Keratinocyte (primary cell): ENCODE measurements around the gene GALR1. TPM values are rescaled to one million over a fixed set of nuclear protein-coding genes. Genes with fewer than 3 reads are reported as not detected.

Source experiments
- DNase-seq: peaks from one replicate; pipeline ENCODE4 v3.0.0-alpha.2; 2011; ENCODE audit warnings: low read depth, missing footprints, low spot score
- FAIRE-seq: peaks from 2 replicates; lab custom pipeline; 2011; peaks lifted over from hg19 to GRCh38; lab: Jason Lieb, UNC
- H2AFZ ChIP-seq: 2 replicates; pipeline ENCODE4 v1.6.0; 2012; ENCODE audit warnings: low read length, control low read depth, inconsistent platforms; ENCODE audit not compliant: control insufficient read depth
- H3K27ac ChIP-seq: 2 replicates; pipeline ENCODE4 v1.5.1; 2011; ENCODE audit warnings: low read length; ENCODE audit not compliant: control insufficient read depth, insufficient read depth
- H3K27me3 ChIP-seq: 3 replicates; pipeline ENCODE4 v1.6.0; 2011; ENCODE audit warnings: low read length; ENCODE audit not compliant: control insufficient read depth, insufficient read depth; ENCODE audit errors: extremely low read depth
- H3K36me3 ChIP-seq, 2 experiments: 2 replicates in 1 of 2; 3 replicates in 1 of 2; pipeline ENCODE4 v1.5.1; 2011; ENCODE audit warnings: low read length in 2 of 2, mild to moderate bottlenecking in 1 of 2; ENCODE audit not compliant: control insufficient read depth in 2 of 2, insufficient read depth in 2 of 2; ENCODE audit errors: extremely low read depth in 1 of 2
- H3K4me1 ChIP-seq: 3 replicates; pipeline ENCODE4 v1.5.1; 2011; ENCODE audit warnings: low read length; ENCODE audit not compliant: control insufficient read depth, insufficient read depth; ENCODE audit errors: extremely low read depth
- H3K4me2 ChIP-seq: 3 replicates; pipeline ENCODE4 v1.6.0; 2011; ENCODE audit warnings: low read depth, low read length; ENCODE audit not compliant: control insufficient read depth, insufficient read depth; ENCODE audit errors: extremely low read depth
- H3K4me3 ChIP-seq, 3 experiments: fragments of 200-600 bp in 1 of 3; sonication (generic) in 1 of 3; 2 replicates in 2 of 3; 3 replicates in 1 of 3; pipeline ENCODE4 v1.5.1; 2011 to 2016; ENCODE audit warnings: low read length in 3 of 3, mild to moderate bottlenecking in 3 of 3, control low read depth in 2 of 3, inconsistent platforms in 1 of 3, low read depth in 1 of 3, mixed read lengths in 1 of 3, mixed run types in 1 of 3, moderate library complexity in 1 of 3; ENCODE audit not compliant: control insufficient read depth in 2 of 3, insufficient read depth in 2 of 3; ENCODE audit errors: extremely low read depth in 1 of 3
- H3K79me2 ChIP-seq: 2 replicates; pipeline ENCODE4 v1.6.0; 2012; ENCODE audit warnings: low read length; ENCODE audit not compliant: control insufficient read depth, insufficient read depth
- H3K9ac ChIP-seq: 3 replicates; pipeline ENCODE4 v1.6.0; 2011; ENCODE audit warnings: low read length; ENCODE audit not compliant: control insufficient read depth, insufficient read depth; ENCODE audit errors: extremely low read depth
- H3K9me1 ChIP-seq: 3 replicates; pipeline ENCODE4 v1.6.0; 2011; ENCODE audit warnings: low read length; ENCODE audit not compliant: control insufficient read depth, insufficient read depth; ENCODE audit errors: extremely low read depth
- H3K9me3 ChIP-seq: 2 replicates; pipeline ENCODE4 v1.5.1; 2012; ENCODE audit warnings: low read depth, low read length; ENCODE audit not compliant: control insufficient read depth
- H4K20me1 ChIP-seq: 3 replicates; pipeline ENCODE4 v1.6.0; 2011; ENCODE audit warnings: low read length; ENCODE audit not compliant: control insufficient read depth, insufficient read depth; ENCODE audit errors: extremely low read depth
- CTCF ChIP-seq, 3 experiments: IDR thresholded peaks in 1 of 3; conservative IDR thresholded peaks in 1 of 3; optimal IDR thresholded peaks in 1 of 3; 2 replicates in 2 of 3; 3 replicates in 1 of 3; pipeline versions ENCODE3 to v1.5.1; 2011; ENCODE audit warnings: low read length in 3 of 3, mild to moderate bottlenecking in 3 of 3, moderate library complexity in 2 of 3, control low read depth in 1 of 3, inconsistent platforms in 1 of 3; ENCODE audit not compliant: insufficient read depth in 2 of 3; ENCODE audit errors: extremely low read depth in 1 of 3
- EZH2 ChIP-seq: IDR thresholded peaks from one replicate; pipeline ENCODE4 v1.6.1; 2012; ENCODE audit warnings: inconsistent platforms, mild to moderate bottlenecking, low read length, moderate library complexity
- dilution Hi-C: fragments of 300-500 bp; cut with MboI; formaldehyde crosslinking; loops from one replicate; pipeline ENCODE4 v1.7.0; 2020; ENCODE audit warnings: low sequenced_read_pairs; ENCODE audit not compliant: extremely low pct_ligation_motif_present
- polyA plus RNA-seq, 5 experiments: library from polyadenylated mRNA; depleted of rRNA in 3 of 5; stranded (reverse) in 3 of 5; stranded (forward) in 1 of 5; unstranded in 1 of 5; fragments of >200 nt; gene quantifications; 1 replicate in 1 of 5; 2 replicates in 3 of 5; 3 replicates in 1 of 5; pipeline versions ENCODE4 v1.2.1 to v1.2.3, GENCODE V29; 2011 to 2012; ENCODE audit warnings: missing spikeins in 2 of 5, low read depth in 1 of 5, low replicate concordance in 1 of 5

Gene GALR1
- polyA plus RNA-seq, 1 donor (not counting 4 experiments of a cell fraction or from before 2014, with no cell fraction given) = not detected

GRCh38 chr18:77223653-77224052, 26.0 kb upstream of the GALR1 start:
- TF ChIP-seq EZH2 (no peak), CTCF (optimal IDR thresholded peaks at IDR 0.05 in 1 of 3, IDR thresholded peaks at IDR 0.05 in 1 of 3, conservative IDR thresholded peaks at IDR 0.05 in 1 of 3; ENCODE audit: extremely low read depth in 1 of 3, insufficient read depth in 2 of 3, low read length in 3 of 3) (no peak)
- Histone ChIP-seq H3K4me2 (no peak overlapping the region), H3K79me2 (no peaks in the 10 kb centered on the region), H3K9ac (no peak overlapping the region), H3K9me1 (no peaks in the 10 kb centered on the region), H3K36me3 (no peaks in the 10 kb centered on the region), H3K27me3 (no peaks in the 10 kb centered on the region), H3K4me3 (no peak overlapping the region), H2AFZ (no peak overlapping the region), H3K4me1 (peaks cover 7% of the 10 kb centered on the region), H3K27ac (no peak overlapping the region), H3K9me3 (no peaks in the 10 kb centered on the region), H4K20me1 (no peaks in the 10 kb centered on the region)
- dilution Hi-C loops = no loop called here
- no peak for DNase-seq
- no peak for FAIRE-seq

- Histone ChIP-seq H2AFZ (no peak overlapping the region), H4K20me1 (no peaks in the 10 kb centered on the region), H3K4me1 (no peaks in the 10 kb centered on the region), H3K79me2 (no peaks in the 10 kb centered on the region), H3K27ac (no peak overlapping the region), H3K27me3 (no peaks in the 10 kb centered on the region), H3K4me3 (no peak overlapping the region), H3K9me1 (no peaks in the 10 kb centered on the region), H3K9ac (no peak overlapping the region), H3K4me2 (no peak overlapping the region), H3K36me3 (no peaks in the 10 kb centered on the region), H3K9me3 (no peaks in the 10 kb centered on the region)
- no peak for DNase-seq
- dilution Hi-C loops = no loop called here
- FAIRE-seq = no peak
- no peak for TF ChIP-seq CTCF (optimal IDR thresholded peaks at IDR 0.05 in 1 of 3, IDR thresholded peaks at IDR 0.05 in 1 of 3, conservative IDR thresholded peaks at IDR 0.05 in 1 of 3; ENCODE audit: extremely low read depth in 1 of 3, insufficient read depth in 2 of 3, low read length in 3 of 3)
Measured at GRCh38 chr18:77230645-77231044, 19.0 kb upstream of the GALR1 start.
